ENCODE data around the gene ZCCHC10. TPM values are rescaled to one million over a fixed set of nuclear protein-coding genes. Genes with fewer than 3 reads are reported as not detected.

Gene ZCCHC10
- total and polyA plus RNA-seq, 9 of the 15 experiments (the other 6 are each of a cell fraction or from before 2014, with no cell fraction given), result 11.9 to 146 (median 51.8) TPM

- TF ChIP-seq CLOCK (CRISPR knock-in tag; IDR thresholded peaks at IDR 0.05; ENCODE audit: borderline replicate concordance) (no peak), SIRT6 (IDR thresholded peaks at IDR 0.05; ENCODE audit: low read depth, low read length) (no peak), EP300 (IDR thresholded peaks at IDR 0.05; ENCODE audit: low read length) (no peak; the same call in 1 of the 2 replicates), ZNF354B (CRISPR knock-in tag; IDR thresholded peaks at IDR 0.05) (no peak), ZNF384 (IDR thresholded peaks at IDR 0.05; ENCODE audit: low read depth, low read length) (no peak), LEF1 (IDR thresholded peaks at IDR 0.05) (peak; percentile 95), ZNF551 (CRISPR knock-in tag; IDR thresholded peaks at IDR 0.05) (no peak), NR2F6 (CRISPR knock-in tag; IDR thresholded peaks at IDR 0.05) (no peak), PHF21A (IDR thresholded peaks at IDR 0.05; ENCODE audit: borderline replicate concordance, low read depth) (no peak), YY1 (IDR thresholded peaks at IDR 0.05; ENCODE audit: borderline replicate concordance in 1 of 3, control insufficient read depth in 1 of 3, extremely low read depth in 1 of 3, insufficient read depth in 3 of 3, insufficient read length in 1 of 3, insufficient replicate concordance in 2 of 3, low read depth in 1 of 3, low read length in 2 of 3) (peak in 2 of 3 experiments; percentile 89 to 92), ZNF12 (CRISPR knock-in tag; IDR thresholded peaks at IDR 0.05) (peak; percentile 38; the same call in 1 of the 2 replicates), ZNF696 (CRISPR knock-in tag; conservative IDR thresholded peaks at IDR 0.05) (no peak), SRSF1 (IDR thresholded peaks at IDR 0.05; ENCODE audit: low read depth, low read length) (no peak), ZNF436 (CRISPR knock-in tag; IDR thresholded peaks at IDR 0.05) (peak; percentile 67), ZNF444 (CRISPR knock-in tag; IDR thresholded peaks at IDR 0.05) (no peak), ZNF778 (CRISPR knock-in tag; IDR thresholded peaks at IDR 0.05) (no peak), HMGN3 (IDR thresholded peaks at IDR 0.05; ENCODE audit: borderline replicate concordance, extremely low read depth, insufficient read length, low read depth, low read length) (peak; percentile 20)
- TF ChIP-seq, protein P1, sequence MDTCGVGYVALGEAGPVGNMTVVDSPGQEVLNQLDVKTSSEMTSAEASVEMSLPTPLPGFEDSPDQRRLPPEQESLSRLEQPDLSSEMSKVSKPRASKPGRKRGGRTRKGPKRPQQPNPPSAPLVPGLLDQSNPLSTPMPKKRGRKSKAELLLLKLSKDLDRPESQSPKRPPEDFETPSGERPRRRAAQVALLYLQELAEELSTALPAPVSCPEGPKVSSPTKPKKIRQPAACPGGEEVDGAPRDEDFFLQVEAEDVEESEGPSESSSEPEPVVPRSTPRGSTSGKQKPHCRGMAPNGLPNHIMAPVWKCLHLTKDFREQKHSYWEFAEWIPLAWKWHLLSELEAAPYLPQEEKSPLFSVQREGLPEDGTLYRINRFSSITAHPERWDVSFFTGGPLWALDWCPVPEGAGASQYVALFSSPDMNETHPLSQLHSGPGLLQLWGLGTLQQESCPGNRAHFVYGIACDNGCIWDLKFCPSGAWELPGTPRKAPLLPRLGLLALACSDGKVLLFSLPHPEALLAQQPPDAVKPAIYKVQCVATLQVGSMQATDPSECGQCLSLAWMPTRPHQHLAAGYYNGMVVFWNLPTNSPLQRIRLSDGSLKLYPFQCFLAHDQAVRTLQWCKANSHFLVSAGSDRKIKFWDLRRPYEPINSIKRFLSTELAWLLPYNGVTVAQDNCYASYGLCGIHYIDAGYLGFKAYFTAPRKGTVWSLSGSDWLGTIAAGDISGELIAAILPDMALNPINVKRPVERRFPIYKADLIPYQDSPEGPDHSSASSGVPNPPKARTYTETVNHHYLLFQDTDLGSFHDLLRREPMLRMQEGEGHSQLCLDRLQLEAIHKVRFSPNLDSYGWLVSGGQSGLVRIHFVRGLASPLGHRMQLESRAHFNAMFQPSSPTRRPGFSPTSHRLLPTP (IDR thresholded peaks at IDR 0.05; ENCODE audit: borderline replicate concordance, extremely low read depth, insufficient read length), result no peak
Measured at GRCh38 chr5:133051542-133052316, 25.4 kb upstream of the ZCCHC10 start, which contains the start of gene HSPA4 (continued).
